22Rv1 (cell line): ENCODE results near the gene FUT1.
A peak's percentile ranks its signal among the peaks of the same experiment; 100 is the strongest.

Experiments used
- H3K27ac ChIP-seq: fragments of 450-650 bp; 2 replicates; pipeline ENCODE4 v1.5.1; 2017
- CTCF ChIP-seq: fragments of 450-650 bp; IDR thresholded peaks from 2 replicates; pipeline ENCODE4 v1.5.1; 2017; ENCODE audit warnings: mild to moderate bottlenecking
- ZFX ChIP-seq: fragments of 450-650 bp; IDR thresholded peaks from 2 replicates; pipeline ENCODE4 v1.6.1; 2017; ENCODE audit warnings: antibody characterized with exemption, borderline replicate concordance

FUT1 gene

DNA sequence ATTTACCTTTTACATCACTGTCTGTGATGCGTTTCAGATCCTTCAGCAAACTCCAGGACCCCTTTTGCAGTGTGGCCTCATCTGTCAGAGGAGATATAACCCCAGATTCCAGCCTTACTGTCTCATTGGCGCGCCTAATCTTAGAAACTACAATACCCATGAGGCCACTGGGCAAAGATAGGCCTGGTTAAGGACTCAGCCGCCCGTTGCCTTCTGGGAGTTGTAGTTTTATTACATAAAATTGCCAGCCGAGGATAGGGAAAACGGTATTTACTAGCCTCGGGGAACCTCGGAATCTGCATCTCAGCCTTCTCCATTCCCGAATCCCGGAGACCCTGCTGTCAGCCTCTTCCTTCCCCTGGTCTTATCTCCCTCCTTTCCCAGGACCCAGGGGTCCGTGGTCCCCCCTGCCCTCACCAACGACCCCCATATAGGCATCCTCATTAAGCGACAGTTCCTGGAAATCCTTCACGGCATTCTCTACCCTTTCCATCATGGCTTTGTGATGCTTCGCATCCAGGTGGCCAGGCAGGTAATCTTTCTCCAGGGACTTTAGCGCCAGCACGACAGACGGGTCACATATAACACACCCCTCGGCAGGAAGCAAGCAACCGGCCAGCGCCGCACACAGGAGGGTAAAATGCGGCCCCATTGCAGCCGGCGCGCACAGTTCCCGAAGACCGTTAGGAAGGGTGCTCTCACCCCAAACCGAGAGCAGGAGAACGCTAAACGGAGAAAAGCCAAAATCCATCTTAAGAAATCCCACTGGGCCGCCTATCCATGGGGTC is 7.0 kb downstream of the FUT1 start:
- H3K27ac ChIP-seq: peak overlapping the region; percentile 37
- no peak for TF ChIP-seq CTCF
- no peak for TF ChIP-seq ZFX

DNA sequence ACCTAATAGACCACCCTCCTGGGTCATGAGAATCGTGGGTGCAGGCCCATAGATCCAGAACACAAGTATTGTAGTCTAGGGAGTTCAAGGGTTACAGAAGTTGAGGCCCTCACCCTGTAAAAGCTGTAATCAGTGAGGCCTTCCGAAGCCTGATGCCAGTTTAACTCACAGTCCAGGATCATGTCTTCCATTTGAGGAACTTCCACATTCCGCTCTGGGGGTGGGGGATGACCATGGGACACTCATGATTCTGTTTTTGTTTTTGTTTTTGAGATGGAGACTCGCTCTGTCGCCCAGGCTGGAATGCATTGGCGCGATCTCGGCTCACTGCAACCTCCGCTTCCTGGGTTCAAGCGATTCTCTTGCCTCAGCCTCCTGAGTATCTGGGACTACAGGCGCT is 10.3 kb downstream of the FUT1 start:
- peak overlapping the region; percentile 64; the same call in 1 of the 2 replicates for H3K27ac ChIP-seq
- TF ChIP-seq ZFX: no peak
- TF ChIP-seq CTCF: no peak

GRCh38 chr19:48741129-48741999 is 11.1 kb downstream of the FUT1 start:
- H3K27ac ChIP-seq: peak overlapping the region; percentile 64
- no peak for TF ChIP-seq ZFX
- TF ChIP-seq CTCF: no peak

GRCh38 chr19:48740164-48740972 is 12.1 kb downstream of the FUT1 start, which contains the start of gene RASIP1:
Gene RASIP1 (minus strand): TSS chr19:48740610. CDS start chr19:48740282, 328 bp downstream.
- no peak for TF ChIP-seq CTCF
- TF ChIP-seq ZFX: no peak
- H3K27ac ChIP-seq: peak within 1 kb of the TSS; percentile 82

DNA sequence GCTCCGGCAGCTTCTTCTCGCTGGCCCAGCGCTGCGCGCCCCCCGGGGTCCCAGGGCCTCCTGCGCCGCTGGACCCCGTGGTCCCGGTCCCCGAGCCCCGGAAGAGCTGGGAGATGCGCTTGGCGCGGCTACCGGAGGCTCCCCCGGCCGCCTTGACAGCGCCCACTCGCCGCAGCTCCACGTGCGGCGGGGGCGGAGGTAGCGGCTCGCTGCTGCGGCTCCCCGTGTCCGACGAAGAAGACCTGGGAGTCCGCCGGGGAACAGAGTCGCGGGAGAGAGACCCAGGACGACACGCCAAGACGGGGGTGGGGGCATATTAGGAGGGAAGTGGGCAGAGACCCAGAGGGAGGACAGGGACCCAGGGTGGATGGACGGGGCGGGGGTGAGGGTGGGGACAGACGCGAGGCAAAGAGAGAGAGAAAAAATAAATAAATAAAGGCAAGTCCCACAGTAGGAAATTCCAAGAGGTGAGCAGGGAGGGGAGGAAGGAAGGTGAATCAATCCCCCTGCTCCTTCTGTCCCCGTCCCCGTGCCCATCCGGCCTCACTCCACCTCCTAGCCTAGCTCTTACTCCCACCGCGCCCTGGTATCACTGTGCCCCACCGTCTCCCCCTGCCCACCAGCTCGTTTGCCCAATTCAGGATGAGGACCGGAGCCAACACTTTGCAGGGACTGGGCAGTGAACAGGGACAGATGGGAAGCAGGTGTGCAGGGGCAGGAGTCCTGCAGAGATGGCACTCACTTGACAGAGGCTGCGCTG is 12.9 kb downstream of the FUT1 start:
- H3K27ac ChIP-seq: peak overlapping the region; percentile 82
- TF ChIP-seq CTCF: no peak
- no peak for TF ChIP-seq ZFX

DNA sequence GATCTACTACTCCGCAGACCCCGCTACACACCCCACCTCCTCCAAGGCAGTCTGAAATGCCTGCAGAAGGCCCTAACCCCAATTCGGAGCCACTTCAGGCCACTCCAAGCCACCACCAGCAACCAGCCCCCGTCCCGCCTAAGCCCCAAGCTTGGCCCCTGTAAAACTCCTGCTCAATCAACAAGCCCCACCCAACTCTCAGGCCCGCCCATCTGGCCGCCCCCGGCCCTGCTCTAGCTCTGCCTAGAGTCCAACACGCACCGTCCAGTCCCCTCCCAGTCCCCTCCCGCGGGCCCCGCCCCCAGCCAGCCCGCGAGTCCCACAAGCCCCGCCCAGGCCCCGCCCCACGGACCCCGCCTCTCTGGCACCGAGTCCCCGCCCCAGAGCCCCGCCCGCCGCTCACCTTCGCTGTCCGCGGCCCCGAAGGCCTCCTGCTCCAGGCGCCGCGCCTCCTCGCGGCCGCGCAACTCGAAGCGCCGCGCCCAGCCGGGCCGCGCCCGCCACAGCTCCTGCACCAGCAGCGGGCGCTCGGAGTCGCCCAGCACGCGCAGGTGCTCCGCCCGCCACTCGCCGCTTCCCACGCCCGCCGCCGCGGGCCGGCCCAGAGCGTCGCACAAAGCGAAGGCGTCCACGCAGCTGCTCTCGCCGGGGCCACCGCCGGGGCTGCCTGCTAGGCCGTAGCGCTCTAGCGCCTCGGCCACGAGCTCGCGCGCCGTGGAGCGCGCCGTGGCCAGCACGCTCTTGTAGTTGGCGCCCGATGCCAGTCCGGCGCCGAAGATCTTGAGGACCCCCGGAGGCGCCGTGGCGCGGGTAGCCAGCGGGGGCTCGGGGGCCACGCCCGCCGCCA is 13.7 kb downstream of the FUT1 start:
- TF ChIP-seq CTCF (peak; percentile 82), ZFX (no peak)
- peak overlapping the region; percentile 82 for H3K27ac ChIP-seq
